ENCODE results near the gene TMEM163.

GRCh38 chr2:134408386-134408785 lies 310.4 kb downstream of the TMEM163 start:
- TF ChIP-seq ONECUT2 (CRISPR knock-in tag; IDR thresholded peaks at IDR 0.05), result no peak
- TF ChIP-seq, protein P1, sequence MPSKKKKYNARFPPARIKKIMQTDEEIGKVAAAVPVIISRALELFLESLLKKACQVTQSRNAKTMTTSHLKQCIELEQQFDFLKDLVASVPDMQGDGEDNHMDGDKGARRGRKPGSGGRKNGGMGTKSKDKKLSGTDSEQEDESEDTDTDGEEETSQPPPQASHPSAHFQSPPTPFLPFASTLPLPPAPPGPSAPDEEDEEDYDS (CRISPR knock-in tag; IDR thresholded peaks at IDR 0.05), result no peak
- no peak for TF ChIP-seq HOXA7 (CRISPR knock-in tag; IDR thresholded peaks at IDR 0.05)
- no peak for TF ChIP-seq NFYB (CRISPR knock-in tag; IDR thresholded peaks at IDR 0.05)
- no peak for TF ChIP-seq LBX2 (CRISPR knock-in tag; IDR thresholded peaks at IDR 0.05; ENCODE audit: borderline replicate concordance)
- TF ChIP-seq EZH2 (conservative IDR thresholded peaks at IDR 0.05; ENCODE audit: low read depth, low read length), result no peak
- TF ChIP-seq SP1 (IDR thresholded peaks at IDR 0.05), result no peak
- no peak for TF ChIP-seq SP1 (CRISPR knock-in tag; IDR thresholded peaks at IDR 0.05)
- no peak for TF ChIP-seq ZBTB39 (CRISPR knock-in tag; IDR thresholded peaks at IDR 0.05)
- no peak for TF ChIP-seq SMC3 (IDR thresholded peaks at IDR 0.05; ENCODE audit: low read length)
- no peak for TF ChIP-seq ZNF253 (CRISPR knock-in tag; IDR thresholded peaks at IDR 0.05; ENCODE audit: borderline replicate concordance)
- TF ChIP-seq POLR2AphosphoS5 (IDR thresholded peaks at IDR 0.05; ENCODE audit: low read depth, low read length), result no peak
- no peak for TF ChIP-seq GATA4 (IDR thresholded peaks at IDR 0.05; ENCODE audit: borderline replicate concordance, low read depth)
- TF ChIP-seq HBP1 (CRISPR knock-in tag; IDR thresholded peaks at IDR 0.05; ENCODE audit: low read depth), result no peak

Data from HepG2 (cell line).